PC-3 (cell line): ENCODE data around the gene ADTRP.

Source experiments
- EZH2 ChIP-seq: fragments of 300-600 bp; sonication (generic); IDR thresholded peaks from one replicate; pipeline ENCODE4 v1.6.1; 2017; ENCODE audit warnings: antibody characterized with exemption, mild to moderate bottlenecking, low read length; ENCODE audit not compliant: unreplicated experiment
- EZH2phosphoT487 ChIP-seq: fragments of 300-600 bp; sonication (generic); IDR thresholded peaks from 2 replicates; pipeline ENCODE4 v1.6.1; 2018; ENCODE audit warnings: mild to moderate bottlenecking, antibody characterized with exemption, low read length, borderline replicate concordance
- TF ChIP-seq, protein P1 (sequence below): fragments of 300-600 bp; sonication (generic); conservative IDR thresholded peaks from 2 replicates; pipeline ENCODE4 v1.5.1; 2017; ENCODE audit warnings: antibody characterized with exemption, low read depth, mild to moderate bottlenecking, low read length

GRCh38 chr6:11712760-11713159 lies 65.8 kb downstream of the ADTRP start:
- no peak for TF ChIP-seq EZH2
- TF ChIP-seq, protein P1, sequence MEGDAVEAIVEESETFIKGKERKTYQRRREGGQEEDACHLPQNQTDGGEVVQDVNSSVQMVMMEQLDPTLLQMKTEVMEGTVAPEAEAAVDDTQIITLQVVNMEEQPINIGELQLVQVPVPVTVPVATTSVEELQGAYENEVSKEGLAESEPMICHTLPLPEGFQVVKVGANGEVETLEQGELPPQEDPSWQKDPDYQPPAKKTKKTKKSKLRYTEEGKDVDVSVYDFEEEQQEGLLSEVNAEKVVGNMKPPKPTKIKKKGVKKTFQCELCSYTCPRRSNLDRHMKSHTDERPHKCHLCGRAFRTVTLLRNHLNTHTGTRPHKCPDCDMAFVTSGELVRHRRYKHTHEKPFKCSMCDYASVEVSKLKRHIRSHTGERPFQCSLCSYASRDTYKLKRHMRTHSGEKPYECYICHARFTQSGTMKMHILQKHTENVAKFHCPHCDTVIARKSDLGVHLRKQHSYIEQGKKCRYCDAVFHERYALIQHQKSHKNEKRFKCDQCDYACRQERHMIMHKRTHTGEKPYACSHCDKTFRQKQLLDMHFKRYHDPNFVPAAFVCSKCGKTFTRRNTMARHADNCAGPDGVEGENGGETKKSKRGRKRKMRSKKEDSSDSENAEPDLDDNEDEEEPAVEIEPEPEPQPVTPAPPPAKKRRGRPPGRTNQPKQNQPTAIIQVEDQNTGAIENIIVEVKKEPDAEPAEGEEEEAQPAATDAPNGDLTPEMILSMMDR, result no peak
- no peak for TF ChIP-seq EZH2phosphoT487
